ENCODE results near the gene SMTN.

Gene SMTN

GRCh38 chr22:31103899-31104694 lies 23.0 kb downstream of the SMTN start:
- no peak for DNase-seq
- Histone ChIP-seq H3K4me2 (ENCODE audit: low read depth, low read length) (no peak overlapping the region), H3K4me3 (ENCODE audit: low read length) (no peak overlapping the region), H3K9ac (ENCODE audit: low read length) (no peak overlapping the region), H3K9me3 (replicated peaks; ENCODE audit: insufficient read depth, low read length) (no peaks in the 10 kb centered on the region), H3K27ac (ENCODE audit: low read length) (no peak overlapping the region), H3K4me1 (ENCODE audit: low read length) (no peaks in the 10 kb centered on the region), H2AFZ (ENCODE audit: low read length) (no peak overlapping the region), H3K36me3 (replicated peaks; ENCODE audit: insufficient read depth, low read length) (no peaks in the 10 kb centered on the region), H3K9me2 (replicated peaks; ENCODE audit: insufficient read depth, low read length) (no peaks in the 10 kb centered on the region), H3K27me3 (replicated peaks; ENCODE audit: insufficient read depth, low read length) (no peaks in the 10 kb centered on the region), H3F3A (ENCODE audit: insufficient read depth, low read length) (no peaks in the 10 kb centered on the region), H3K79me2 (ENCODE audit: low read length) (no peaks in the 10 kb centered on the region), H4K20me1 (ENCODE audit: insufficient read depth, low read length) (no peaks in the 10 kb centered on the region)
- TF ChIP-seq EZH2phosphoT487 (IDR thresholded peaks at IDR 0.05; ENCODE audit: low read length): no peak
- no peak for TF ChIP-seq CTCF (IDR thresholded peaks at IDR 0.05; ENCODE audit: low read length)
- TF ChIP-seq EZH2 (optimal IDR thresholded peaks at IDR 0.05; ENCODE audit: low read depth, low read length): no peak

- Histone ChIP-seq H3K9ac (ENCODE audit: low read length) (no peak overlapping the region), H3K27ac (ENCODE audit: low read length) (no peak overlapping the region), H3K4me2 (ENCODE audit: low read depth, low read length) (no peak overlapping the region), H3K9me3 (replicated peaks; ENCODE audit: insufficient read depth, low read length) (no peaks in the 10 kb centered on the region), H3K9me2 (replicated peaks; ENCODE audit: insufficient read depth, low read length) (no peaks in the 10 kb centered on the region), H3K27me3 (replicated peaks; ENCODE audit: insufficient read depth, low read length) (no peaks in the 10 kb centered on the region), H3F3A (ENCODE audit: insufficient read depth, low read length) (no peaks in the 10 kb centered on the region), H3K4me3 (ENCODE audit: low read length) (no peak overlapping the region), H4K20me1 (ENCODE audit: insufficient read depth, low read length) (no peaks in the 10 kb centered on the region), H3K79me2 (ENCODE audit: low read length) (no peaks in the 10 kb centered on the region), H3K36me3 (replicated peaks; ENCODE audit: insufficient read depth, low read length) (no peaks in the 10 kb centered on the region), H3K4me1 (ENCODE audit: low read length) (no peaks in the 10 kb centered on the region), H2AFZ (ENCODE audit: low read length) (no peak overlapping the region)
- no peak for DNase-seq
- no peak for TF ChIP-seq EZH2 (optimal IDR thresholded peaks at IDR 0.05; ENCODE audit: low read depth, low read length)
Observed at GRCh38 chr22:31104869-31105268, 23.8 kb downstream of the SMTN start.

GRCh38 chr22:31105282-31105929 lies 24.3 kb downstream of the SMTN start:
- Histone ChIP-seq H4K20me1 (ENCODE audit: insufficient read depth, low read length) (no peaks in the 10 kb centered on the region), H3K4me1 (ENCODE audit: low read length) (no peaks in the 10 kb centered on the region), H3K9me3 (replicated peaks; ENCODE audit: insufficient read depth, low read length) (no peaks in the 10 kb centered on the region), H3K4me2 (ENCODE audit: low read depth, low read length) (no peak overlapping the region), H3K27me3 (replicated peaks; ENCODE audit: insufficient read depth, low read length) (no peaks in the 10 kb centered on the region), H3K27ac (ENCODE audit: low read length) (no peak overlapping the region), H2AFZ (ENCODE audit: low read length) (no peak overlapping the region), H3F3A (ENCODE audit: insufficient read depth, low read length) (no peaks in the 10 kb centered on the region), H3K4me3 (ENCODE audit: low read length) (no peak overlapping the region), H3K79me2 (ENCODE audit: low read length) (no peaks in the 10 kb centered on the region), H3K36me3 (replicated peaks; ENCODE audit: insufficient read depth, low read length) (no peaks in the 10 kb centered on the region), H3K9ac (ENCODE audit: low read length) (no peak overlapping the region), H3K9me2 (replicated peaks; ENCODE audit: insufficient read depth, low read length) (no peaks in the 10 kb centered on the region)
- DNase-seq: no peak
- TF ChIP-seq EZH2phosphoT487 (IDR thresholded peaks at IDR 0.05; ENCODE audit: low read length) (no peak), CTCF (IDR thresholded peaks at IDR 0.05; ENCODE audit: low read length) (no peak)

Data from MM.1S (cell line).